SU-DHL-6 (cell line): ENCODE results near the gene FUBP1.
"Not testable (repeated sequence)": the region's sequence is repeated elsewhere in the genome, so short reads cannot be mapped to it uniquely, and the experiment has no call there.

Experiments used
- H2AFZ ChIP-seq: fragments of 200-600 bp; sonication (generic); 2 replicates; pipeline ENCODE4 v1.6.1; 2014; ENCODE audit warnings: low read depth, mild to moderate bottlenecking, moderate library complexity, mixed read lengths, antibody characterized with exemption, low read length; ENCODE audit not compliant: severe bottlenecking
- H3F3A ChIP-seq: fragments of 200-600 bp; shearing (Covaris generic); 2 replicates; pipeline ENCODE4 v1.6.0; 2016; ENCODE audit warnings: antibody characterized with exemption, mild to moderate bottlenecking; ENCODE audit not compliant: insufficient read depth
- H3K27ac ChIP-seq: fragments of 200-600 bp; sonication (generic); 2 replicates; pipeline ENCODE4 v1.5.1; 2016; ENCODE audit warnings: low read depth, mild to moderate bottlenecking, low read length, moderate library complexity, mixed read lengths
- H3K27me3 ChIP-seq: fragments of 200-600 bp; sonication (generic), shearing (Covaris generic); 2 replicates; pipeline ENCODE4 v1.6.0; 2014; ENCODE audit warnings: mild to moderate bottlenecking, low read length
- H3K36me3 ChIP-seq: fragments of 200-600 bp; sonication (generic); 2 replicates; pipeline ENCODE4 v1.6.1; 2014; ENCODE audit warnings: mild to moderate bottlenecking, low read length, mixed read lengths
- H3K4me2 ChIP-seq: fragments of 300-600, 200-600 bp; shearing (Covaris generic), sonication (generic); 2 replicates; pipeline ENCODE4 v1.6.0; 2014; ENCODE audit warnings: low read length, low read depth, mild to moderate bottlenecking; ENCODE audit not compliant: poor library complexity, severe bottlenecking
- H3K4me3 ChIP-seq: fragments of 200-600 bp; sonication (generic); 2 replicates; pipeline ENCODE4 v1.5.1; 2014; ENCODE audit warnings: antibody characterized with exemption, low read length, mild to moderate bottlenecking, mixed read lengths; ENCODE audit not compliant: insufficient read depth, poor library complexity, severe bottlenecking
- H3K79me2 ChIP-seq: fragments of 200-600 bp; sonication (generic); 2 replicates; pipeline ENCODE4 v1.6.1; 2014; ENCODE audit warnings: mild to moderate bottlenecking, low read length, moderate library complexity; ENCODE audit not compliant: insufficient read depth
- H3K9ac ChIP-seq: fragments of 200-600 bp; sonication (generic); 2 replicates; pipeline ENCODE4 v1.7.0; 2014; ENCODE audit warnings: mild to moderate bottlenecking, low read length
- H3K9me2 ChIP-seq: fragments of 200-600 bp; sonication (generic); replicated peaks from 2 replicates; pipeline ENCODE4 v1.6.1; 2014; ENCODE audit warnings: low read length; ENCODE audit not compliant: insufficient read depth
- H3K9me3 ChIP-seq: fragments of 200-600 bp; sonication (generic); 2 replicates; pipeline ENCODE4 v1.6.1; 2014; ENCODE audit warnings: low read length, mixed read lengths; ENCODE audit not compliant: insufficient read depth
- H4K20me1 ChIP-seq: fragments of 200-600 bp; sonication (generic); 2 replicates; pipeline ENCODE4 v1.6.1; 2014; ENCODE audit warnings: low read depth, mild to moderate bottlenecking, antibody characterized with exemption, low read length, moderate library complexity, mixed read lengths
- CTCF ChIP-seq: fragments of 200-600 bp; sonication (generic); IDR thresholded peaks from one replicate; pipeline ENCODE4 v1.5.1; 2017; ENCODE audit warnings: antibody characterized with exemption, mild to moderate bottlenecking, low read length, moderate library complexity; ENCODE audit not compliant: insufficient read depth, poor library complexity, severe bottlenecking
- EZH2phosphoT487 ChIP-seq: fragments of 200-600 bp; sonication (generic), shearing (Covaris generic); conservative IDR thresholded peaks from 2 replicates; pipeline ENCODE4 v1.6.1; 2018; ENCODE audit warnings: mild to moderate bottlenecking, antibody characterized with exemption, low read length, moderate library complexity, mixed read lengths

Gene FUBP1

GRCh38 chr1:77925518-77925917, 53.4 kb downstream of the FUBP1 start:
- no peaks in the 10 kb centered on the region for H3K27me3 ChIP-seq
- H3K79me2 ChIP-seq: no peaks in the 10 kb centered on the region
- no peaks in the 10 kb centered on the region for H3K9me2 ChIP-seq
- H2AFZ ChIP-seq: no peak overlapping the region
- H3K36me3 ChIP-seq: no peaks in the 10 kb centered on the region
- no peak overlapping the region for H3K4me2 ChIP-seq
- TF ChIP-seq EZH2phosphoT487 (no peak), CTCF (no peak)
- no peaks in the 10 kb centered on the region for H3K9me3 ChIP-seq
- no peak overlapping the region for H3K9ac ChIP-seq
- no peak overlapping the region for H3K4me3 ChIP-seq
- H3F3A ChIP-seq: no peaks in the 10 kb centered on the region
- H3K27ac ChIP-seq: no peak overlapping the region
- H4K20me1 ChIP-seq: no peaks in the 10 kb centered on the region

GRCh38 chr1:77918918-77919317, 60.0 kb downstream of the FUBP1 start:
- H3K36me3 ChIP-seq, H4K20me1 ChIP-seq, H3F3A ChIP-seq, H2AFZ ChIP-seq, H3K27ac ChIP-seq, H3K9me3 ChIP-seq, H3K79me2 ChIP-seq, H3K9ac ChIP-seq, H3K27me3 ChIP-seq, H3K9me2 ChIP-seq, H3K4me3 ChIP-seq, H3K4me2 ChIP-seq: not testable (repeated sequence)

- Histone ChIP-seq H3F3A (no peaks in the 10 kb centered on the region), H3K4me3 (no peak overlapping the region), H3K4me2 (no peak overlapping the region), H3K27ac (no peak overlapping the region), H3K79me2 (no peaks in the 10 kb centered on the region), H3K9me2 (no peaks in the 10 kb centered on the region), H4K20me1 (no peaks in the 10 kb centered on the region), H2AFZ (no peak overlapping the region), H3K36me3 (no peaks in the 10 kb centered on the region), H3K9ac (no peak overlapping the region), H3K9me3 (no peaks in the 10 kb centered on the region), H3K27me3 (no peaks in the 10 kb centered on the region)
- TF ChIP-seq EZH2phosphoT487: no peak
- no peak for TF ChIP-seq CTCF
These were observed 68.8 kb downstream of the FUBP1 start for GRCh38 chr1:77910116-77910515.

- Histone ChIP-seq H2AFZ (no peak overlapping the region), H3K79me2 (no peaks in the 10 kb centered on the region), H3K9me3 (no peaks in the 10 kb centered on the region), H3K27me3 (no peaks in the 10 kb centered on the region), H3K27ac (no peak overlapping the region), H3K36me3 (no peaks in the 10 kb centered on the region), H3K4me3 (no peak overlapping the region), H4K20me1 (no peaks in the 10 kb centered on the region), H3F3A (no peaks in the 10 kb centered on the region), H3K9me2 (no peaks in the 10 kb centered on the region), H3K4me2 (no peak overlapping the region), H3K9ac (no peak overlapping the region)
- TF ChIP-seq CTCF: no peak
- TF ChIP-seq EZH2phosphoT487: no peak
These were observed 72.2 kb downstream of the FUBP1 start for GRCh38 chr1:77906624-77907023.
